Myocyte (in vitro differentiated cells): Measurements from ENCODE around the gene LEF1. TPM values are rescaled to one million over a fixed set of nuclear protein-coding genes. Genes with fewer than 3 reads are reported as not detected.

Experiments used
- DNase-seq: peaks from one replicate; pipeline ENCODE4 v3.0.0-alpha.2; 2012; ENCODE audit warnings: low read depth
- total RNA-seq: library from RNA; depleted of rRNA; stranded (reverse); fragments of >200 nt; gene quantifications from 2 replicates; pipeline ENCODE4 v1.2.3, GENCODE V29; 2014

The LEF1 gene
- total RNA-seq, 1 donor from 2014 or later = 3.0 TPM

DNA sequence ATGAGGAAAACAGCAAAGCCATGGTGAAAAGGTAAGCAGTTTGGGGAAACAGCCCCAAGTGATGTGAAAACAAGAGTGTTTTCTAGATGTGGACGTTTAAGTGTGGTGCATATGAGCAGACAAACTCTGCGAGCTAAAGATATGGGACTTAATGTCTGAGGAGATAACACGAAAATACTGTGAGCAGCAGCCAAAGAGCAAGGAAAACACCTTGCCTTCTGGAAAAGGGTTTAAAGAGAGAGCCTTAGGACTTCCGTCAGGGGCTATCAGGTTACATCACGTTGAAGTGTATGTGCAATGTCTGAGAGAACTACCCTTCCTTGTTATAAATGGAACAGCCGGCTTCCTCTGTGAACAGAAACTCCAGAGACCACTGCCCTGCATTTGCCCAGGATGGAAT, 54.2 kb downstream of the LEF1 start:
- DNase-seq = no peak

DNA sequence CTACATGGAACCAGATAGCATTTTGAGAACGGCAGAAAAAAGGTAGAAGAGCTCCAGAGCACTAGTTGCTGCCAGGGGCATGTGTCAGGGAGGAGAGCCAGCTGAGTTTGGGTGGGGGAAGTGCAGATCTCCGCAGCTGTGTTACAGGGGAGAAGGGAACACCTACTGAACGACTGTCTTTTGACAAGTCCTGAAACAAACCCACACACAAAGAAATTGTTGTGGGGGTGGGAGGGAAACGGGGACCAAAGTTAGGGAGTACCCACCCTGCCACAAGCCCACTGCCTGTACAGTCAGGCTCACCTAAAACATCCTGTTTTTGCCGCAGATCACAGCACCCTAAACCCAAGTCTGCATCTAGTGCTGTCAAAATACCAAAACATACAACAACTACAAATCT, 55.5 kb downstream of the LEF1 start:
- peak; percentile 16 for DNase-seq

DNA sequence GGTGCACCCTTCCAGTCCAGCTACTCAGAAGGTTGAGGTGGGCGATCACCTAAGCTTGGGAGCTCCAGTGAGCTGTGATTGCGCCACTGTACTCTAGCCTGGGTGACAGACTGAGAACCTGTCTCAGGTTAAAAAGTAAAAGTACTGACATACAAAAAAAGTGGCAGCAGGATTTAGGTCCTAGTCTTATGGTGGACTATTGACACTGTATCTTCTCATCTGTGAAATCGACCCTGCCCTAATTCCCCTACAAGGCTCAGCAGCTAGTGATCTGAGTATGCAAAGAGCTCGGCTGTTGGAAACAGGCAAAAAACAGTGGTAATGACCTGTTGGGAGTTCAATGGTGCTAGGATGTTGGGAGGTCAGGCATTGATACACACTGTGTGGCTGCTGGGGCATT, 57.0 kb downstream of the LEF1 start:
- DNase-seq = no peak

DNA sequence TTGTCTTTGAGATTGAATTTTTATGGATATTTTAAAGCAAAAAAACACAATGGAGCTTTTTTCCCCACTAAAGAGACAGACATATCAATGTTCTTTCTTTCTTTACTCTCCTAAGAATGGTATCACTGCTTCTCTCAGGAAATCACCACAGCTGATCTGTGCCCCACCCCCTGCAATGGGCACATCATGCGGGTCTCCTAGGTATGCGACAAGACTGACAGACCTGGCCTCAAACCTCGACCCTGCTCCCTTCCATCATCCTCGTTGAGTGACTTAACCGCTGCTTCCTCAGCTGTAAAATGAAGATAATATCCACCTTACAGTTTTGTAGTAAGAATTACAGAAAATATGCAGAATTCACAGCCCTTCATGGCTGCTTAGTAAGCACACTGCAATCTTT, 58.3 kb downstream of the LEF1 start:
- DNase-seq = no peak

DNA sequence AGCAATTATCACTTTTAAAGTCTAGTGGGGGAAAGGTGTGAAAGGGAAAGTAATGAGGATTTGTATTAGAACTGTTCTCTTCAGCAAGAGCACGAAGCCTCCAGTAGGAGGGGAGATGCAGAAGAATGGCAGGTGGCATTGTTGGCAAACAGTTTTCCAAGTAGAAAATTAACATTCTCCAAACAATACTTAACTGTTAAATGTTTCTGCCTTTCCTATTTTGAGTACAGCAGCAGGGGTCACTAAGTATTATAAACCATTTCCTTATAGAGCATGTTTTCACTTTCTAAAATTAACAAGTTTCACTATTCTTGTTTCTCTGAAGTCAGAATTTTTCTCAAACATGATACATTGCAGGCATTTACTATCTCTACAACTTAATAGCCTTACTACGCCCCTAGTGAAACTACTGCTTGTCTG, 58.7 kb downstream of the LEF1 start:
- no peak for DNase-seq

DNA sequence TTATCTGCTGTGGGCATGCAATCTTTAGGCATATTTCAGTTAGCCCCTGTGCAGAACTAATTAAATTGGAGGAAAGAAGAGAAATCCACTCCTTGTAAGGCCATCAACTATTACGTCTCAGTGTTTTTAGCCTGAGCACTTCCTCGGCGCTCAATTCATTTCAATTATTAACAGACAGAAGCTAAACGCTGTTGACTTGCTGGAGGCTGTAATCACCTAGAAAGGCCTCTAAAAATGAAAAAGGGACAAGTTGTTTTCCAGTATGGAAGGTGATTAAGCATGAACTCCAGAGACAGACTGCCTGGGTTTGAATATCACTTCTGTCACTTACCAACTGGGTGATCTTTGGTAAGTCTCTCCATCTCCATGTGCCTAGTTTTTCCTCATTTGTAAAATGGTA, 59.6 kb downstream of the LEF1 start:
- no peak for DNase-seq

DNA sequence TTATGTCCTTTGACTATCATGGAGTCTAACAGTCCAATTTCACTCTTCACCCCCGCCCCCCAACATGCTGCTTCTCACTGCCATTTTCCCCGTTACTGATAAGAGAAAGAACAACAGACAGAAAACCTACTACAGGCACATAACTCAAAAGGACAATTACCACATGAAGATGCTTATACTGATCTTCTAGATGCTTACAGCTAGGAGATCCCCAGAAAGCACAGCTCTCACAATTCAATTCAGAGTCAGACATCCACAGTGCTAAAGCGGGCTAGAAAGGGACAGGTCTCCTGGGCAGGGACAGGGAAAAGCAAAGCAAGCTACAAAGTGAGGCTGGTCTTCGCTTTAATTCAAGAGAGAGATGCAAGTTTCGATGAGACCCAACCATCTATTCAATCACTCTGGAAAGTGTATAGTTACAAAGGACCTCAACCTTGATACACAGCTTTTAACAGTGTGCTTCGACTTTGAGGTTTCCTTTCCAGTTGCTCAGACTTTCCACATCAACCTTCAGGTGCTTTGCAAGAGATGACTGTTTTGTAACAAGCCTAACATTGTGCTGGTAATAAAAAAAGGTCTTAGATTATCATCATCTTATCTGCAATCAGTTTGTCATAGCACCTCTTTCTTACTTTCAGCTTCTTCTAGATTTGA, 60.9 kb downstream of the LEF1 start:
- no peak for DNase-seq

DNA sequence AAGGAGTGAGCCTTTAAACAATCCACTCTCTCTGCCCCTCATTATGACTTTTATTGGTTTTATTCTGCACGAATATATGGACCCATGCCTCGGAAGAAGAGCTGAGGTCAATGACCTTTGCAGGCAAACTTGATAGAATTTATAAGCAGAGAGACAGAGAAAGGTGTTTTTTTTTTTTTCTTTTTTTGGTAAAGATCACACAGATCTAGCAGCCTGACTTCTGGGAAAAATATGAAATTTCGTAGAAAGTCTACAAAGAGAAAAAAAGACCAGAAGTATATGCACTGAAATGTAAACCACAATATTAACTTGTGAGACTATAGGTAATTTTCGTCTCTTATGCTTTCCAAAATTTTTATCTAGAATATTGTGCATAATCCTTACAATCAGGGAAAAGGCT, 61.6 kb downstream of the LEF1 start:
- no peak for DNase-seq

DNA sequence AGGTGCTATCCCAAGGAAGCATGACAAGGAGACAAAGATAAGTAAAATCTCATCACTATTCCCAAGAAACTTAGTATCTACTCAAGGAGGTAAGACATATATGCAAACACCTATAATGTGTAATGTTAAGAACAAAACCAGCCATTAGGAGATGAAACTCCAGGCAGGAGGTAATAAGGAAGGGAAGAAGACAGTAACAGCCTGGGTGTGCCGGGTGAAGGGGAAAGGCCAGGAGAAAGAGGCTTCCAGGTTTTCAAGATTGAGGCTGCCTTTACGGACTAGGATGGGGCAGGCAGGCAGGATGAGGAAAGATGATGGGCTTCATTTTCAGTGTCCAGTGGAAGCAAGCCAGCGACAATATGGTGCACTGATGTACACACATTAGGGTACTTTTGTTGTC, 62.5 kb downstream of the LEF1 start:
- DNase-seq = no peak

DNA sequence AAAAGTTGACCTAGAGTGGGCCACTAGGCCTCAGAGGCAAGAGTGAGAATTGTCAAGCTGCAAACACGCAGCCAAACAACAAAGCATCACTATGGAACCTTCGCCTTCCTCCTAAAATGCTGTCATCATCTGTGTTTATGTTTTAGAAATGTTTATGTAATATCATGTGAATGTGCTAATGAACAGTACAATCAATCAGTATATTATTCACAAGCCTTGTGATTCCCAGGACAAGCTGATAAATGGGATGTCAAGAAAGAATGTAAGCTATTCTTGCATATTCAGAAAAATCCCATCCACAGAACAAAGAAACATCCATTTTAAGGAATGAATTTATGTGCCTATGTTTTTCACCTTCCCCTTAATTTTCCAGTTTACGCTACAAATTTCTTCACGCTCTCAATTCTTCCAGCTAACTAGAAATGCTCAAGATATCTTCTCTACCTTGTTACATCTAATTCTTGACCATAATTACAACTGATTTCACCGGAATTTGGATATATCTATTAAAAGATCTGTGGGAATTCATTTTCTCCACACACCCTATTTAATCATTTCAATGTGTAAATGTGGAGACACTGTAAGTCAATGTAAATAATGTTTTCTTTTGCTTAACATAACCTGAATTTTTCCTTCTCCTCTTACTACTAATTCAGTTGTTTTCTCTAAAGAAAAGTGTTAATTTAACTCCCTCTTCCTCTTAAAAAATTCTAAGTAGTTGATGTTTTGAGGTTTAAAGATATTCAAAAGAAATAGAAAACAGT, 65.5 kb downstream of the LEF1 start:
- no peak for DNase-seq

DNA sequence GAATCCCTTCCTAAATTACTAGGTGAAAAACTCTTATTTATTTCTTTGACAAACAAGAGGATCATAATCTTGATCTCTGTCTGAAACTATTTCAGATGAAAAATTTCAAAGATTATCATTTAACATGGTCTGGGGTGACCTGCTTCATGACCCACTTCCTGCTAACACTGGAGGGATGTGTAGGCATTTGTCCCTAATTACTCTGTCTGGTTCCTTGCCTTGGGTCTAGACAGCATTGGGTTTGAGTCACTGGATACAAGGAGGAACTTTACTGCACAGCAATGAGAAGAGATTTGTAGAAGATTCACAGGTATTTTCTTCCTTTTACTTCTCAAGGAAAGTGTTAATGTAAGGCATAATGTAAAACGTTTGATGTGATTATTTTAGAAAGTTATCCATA, 67.9 kb downstream of the LEF1 start:
- no peak for DNase-seq

DNA sequence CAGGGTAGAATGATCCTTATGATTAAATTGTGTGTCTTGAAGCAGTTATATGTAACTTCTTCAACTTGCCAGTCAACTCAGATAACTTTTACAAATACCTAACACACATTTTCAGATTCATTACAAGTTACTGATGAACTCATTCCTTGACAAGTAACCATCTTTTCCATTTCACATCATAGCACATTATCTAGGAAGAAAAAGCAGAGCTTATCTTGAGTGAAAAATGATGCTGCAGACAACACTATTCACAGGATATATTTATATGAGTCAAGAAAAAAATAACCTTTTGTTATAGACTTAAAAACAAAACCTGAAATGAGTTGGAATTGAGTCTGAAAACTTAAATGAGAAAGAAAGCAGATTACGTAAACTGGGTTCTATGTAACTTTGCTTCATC, 68.9 kb downstream of the LEF1 start:
- DNase-seq = no peak

DNA sequence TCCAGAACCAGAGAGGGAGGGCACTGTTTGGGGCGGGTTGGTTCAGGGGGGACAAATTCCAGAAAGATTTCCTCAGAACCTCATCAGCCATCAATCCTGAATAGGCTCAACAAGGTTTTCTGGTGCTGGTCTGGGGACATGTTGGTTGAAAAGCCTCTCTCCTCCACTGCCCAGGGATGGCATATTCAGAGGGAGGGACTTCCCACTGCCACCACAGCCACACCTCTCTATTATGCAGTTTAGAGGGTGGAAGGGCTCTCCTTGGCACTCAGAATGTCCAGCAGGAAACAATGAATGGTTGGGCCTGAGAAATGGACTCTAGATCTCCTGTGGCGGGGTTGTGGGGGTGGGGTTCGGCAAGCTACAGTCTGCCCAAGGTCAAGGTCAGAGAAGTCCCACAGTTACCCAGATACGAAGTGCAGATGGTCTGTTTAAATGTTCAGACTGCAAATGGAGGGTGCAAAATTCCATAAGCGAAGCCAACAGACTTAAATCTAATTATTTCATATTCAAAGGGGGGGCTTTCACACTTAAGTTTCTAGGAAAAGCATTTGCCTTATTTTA, 70.7 kb downstream of the LEF1 start:
- DNase-seq = no peak

DNA sequence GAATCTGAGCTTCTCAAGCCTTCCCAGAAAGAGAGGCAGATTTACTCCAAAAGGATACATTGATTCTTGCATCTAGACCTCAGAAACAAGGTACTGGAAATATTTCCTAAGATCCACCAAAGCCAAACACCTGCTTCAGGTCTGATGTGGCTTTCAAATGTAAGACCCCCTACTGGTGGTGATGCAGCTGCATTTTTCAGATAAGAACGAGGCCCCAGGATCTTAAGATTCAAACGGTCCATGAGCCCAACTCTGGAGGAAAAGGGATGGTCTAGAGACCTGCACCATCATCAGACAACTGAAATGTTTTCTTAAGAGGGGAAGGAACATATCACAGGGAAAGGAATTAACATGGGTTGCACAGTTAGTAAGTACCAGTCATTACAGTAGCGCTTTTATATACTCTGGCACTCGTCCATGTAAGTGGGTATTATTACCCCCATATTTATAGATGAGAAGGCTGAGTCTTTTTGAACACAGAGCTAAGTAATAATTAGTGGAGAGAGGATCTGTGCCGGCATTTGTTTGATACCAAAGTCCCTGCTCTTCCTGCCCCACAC, 73.7 kb downstream of the LEF1 start:
- DNase-seq = no peak

DNA sequence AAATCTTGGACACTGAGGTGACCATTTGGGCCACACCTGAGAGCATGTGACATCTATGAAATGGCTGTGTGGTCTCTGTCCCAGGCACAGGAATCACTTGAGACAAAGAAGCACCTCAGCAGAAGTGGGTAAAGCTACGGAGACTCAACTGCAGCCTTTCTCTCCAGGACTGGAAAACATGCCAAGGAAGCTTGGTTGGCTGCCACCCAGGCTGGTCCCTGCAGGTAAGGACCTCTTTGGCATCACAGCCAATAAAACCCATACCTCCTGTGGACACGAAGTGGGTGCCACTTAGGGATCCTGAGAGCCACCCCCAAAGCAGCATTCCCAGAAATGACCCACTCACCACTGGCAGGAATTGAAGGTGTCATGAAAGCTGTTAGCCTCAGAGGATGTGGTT, 74.6 kb downstream of the LEF1 start:
- no peak for DNase-seq

DNA sequence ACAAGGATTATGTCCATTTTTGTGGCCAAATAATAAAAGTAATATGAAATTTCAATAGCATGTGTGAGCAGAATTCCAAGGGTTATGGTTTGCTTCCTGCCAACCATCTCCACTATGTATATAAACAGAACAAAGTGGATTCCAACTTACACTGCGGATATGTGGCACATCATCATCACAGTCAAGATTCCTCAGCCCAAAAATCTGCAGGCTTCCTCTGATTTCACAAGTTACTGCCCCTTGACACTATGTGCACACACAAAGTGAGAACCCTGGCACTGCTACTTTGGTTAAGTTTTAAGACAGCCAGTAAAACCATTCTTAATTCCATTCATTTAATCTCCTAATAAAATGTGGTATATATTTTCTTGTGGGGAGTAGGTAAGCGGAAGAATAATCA, 76.4 kb downstream of the LEF1 start:
- DNase-seq = no peak

DNA sequence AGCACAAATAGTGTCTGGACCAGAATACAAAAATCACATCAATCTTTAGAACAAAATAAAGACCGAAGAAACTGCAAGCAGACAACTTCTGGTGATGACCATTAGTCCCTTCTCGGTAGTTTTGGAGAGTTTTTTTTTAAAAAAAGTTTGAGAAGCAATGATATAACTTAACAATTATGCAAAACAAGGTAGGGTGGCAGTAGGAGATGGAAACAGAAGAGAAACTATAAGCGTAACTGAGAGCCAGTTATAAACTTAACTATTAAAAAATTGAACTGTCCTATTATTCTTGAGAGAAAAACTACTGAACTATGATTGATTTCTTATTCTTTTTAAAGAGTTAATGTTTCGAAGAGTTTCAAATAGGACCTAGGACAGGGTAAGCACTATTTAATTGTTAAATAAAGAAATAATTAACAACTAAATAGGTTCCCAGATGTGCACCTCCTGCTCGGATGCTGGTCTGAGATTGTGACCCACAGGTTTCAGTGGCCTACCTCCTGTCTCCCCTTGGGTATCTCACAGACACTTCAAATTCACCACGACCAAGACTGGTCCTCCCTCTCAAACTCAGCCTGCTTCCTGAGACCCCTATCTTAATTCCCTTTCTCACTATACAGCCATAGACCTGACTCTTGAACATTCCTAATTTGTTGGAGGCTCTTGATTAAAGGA, 81.3 kb downstream of the LEF1 start:
- DNase-seq = no peak

DNA sequence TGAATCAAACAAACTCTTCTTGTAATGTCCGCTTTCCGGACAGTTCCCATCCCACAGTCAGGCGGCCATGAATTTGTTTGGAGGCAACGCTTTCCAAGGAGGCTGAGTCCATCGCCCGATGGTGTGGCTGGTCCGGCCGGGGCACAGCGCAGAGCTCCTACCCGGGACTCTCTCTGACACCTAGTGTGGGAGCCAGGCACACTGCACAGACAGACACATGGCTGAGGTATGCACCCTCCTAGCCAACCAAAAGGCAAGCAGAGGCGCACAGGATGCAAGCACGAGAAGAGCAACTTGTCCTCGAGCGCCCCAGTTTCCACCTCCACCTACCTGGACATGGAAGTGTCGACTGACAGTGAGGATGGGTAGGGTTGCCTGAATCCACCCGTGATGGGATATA, 87.5 kb downstream of the LEF1 start:
- no peak for DNase-seq

DNA sequence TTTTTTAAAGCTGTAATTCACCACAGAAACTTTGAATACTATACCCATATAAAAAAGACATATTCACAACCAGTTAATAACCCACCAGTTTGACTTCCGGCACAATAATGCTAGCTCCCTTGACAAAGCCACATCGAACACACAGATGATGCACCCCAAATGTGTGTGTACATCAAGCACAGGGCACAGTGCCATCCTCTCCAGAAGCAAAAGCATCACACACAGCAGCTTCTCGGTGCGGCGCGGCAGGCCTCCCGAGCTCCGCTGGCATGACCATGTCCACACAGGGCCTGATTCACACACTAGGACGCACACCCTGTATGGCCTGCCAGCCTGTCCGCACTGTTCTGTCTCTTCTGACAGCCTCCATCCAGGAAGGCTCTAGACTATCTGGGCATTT, 88.0 kb downstream of the LEF1 start:
- DNase-seq = no peak

DNA sequence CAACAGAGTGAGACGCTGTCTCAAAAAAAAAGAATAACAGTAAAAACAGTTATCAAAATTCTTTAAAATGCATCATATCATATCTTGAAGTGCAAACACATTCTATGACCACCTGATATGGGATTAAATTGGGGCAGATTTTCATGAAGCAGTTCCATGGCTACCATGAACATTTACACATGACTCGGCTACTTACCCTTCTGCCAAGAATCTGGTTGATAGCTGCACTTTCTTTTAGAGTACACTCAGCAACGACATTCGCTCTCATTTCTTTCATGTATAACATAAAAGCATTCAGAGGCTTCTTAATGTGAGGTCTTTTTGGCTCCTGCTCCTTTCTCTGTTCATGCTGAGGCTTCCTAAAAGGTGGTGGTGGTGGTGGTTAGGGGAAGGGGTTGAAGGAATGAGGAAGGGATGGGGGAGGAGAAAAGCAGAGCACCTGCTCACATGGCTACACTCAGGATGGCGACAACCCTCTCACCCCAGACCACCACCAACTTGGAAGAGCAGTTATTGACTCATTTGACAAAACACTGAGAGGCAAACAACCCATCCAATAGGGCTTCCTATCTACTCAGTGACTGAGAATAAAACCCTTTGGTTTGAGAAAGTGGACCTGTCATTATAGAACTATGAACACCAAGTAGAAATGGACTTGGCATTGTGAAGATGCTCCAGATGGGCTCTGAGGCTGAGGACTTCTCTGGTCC, 90.6 kb downstream of the LEF1 start:
- no peak for DNase-seq

DNA sequence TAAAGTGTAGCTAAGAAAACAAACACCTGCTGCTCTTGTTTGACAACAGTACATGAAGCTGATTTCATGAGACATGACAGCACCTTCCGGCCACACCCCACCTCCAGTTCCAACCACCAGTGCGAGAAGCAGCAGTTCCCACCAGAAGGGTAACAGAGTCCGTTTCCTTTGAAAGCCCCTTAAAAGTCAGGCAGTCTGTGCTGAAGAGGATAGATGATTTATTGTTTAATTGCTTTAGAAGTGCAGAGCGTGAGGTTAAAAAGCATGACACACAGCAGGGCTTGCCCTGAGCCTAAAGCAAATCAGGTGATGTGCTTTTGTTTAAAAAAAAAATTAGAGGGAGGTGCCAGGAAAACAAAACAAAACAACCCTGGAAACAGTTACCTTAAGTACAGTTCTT, 96.4 kb downstream of the LEF1 start:
- DNase-seq = no peak
